Psoas muscle (tissue), 8 donors: Measurements from ENCODE around the gene TMEM135. TPM values are rescaled to one million over a fixed set of nuclear protein-coding genes. Genes with fewer than 3 reads are reported as not detected.

ENCODE experiments used
- ATAC-seq, 4 donors: fragments of 200-7000 bp; cut with Tn5 transposase; one replicate each; pipeline ENCODE4 v1.9.1; 2020; ENCODE audit warnings: moderate library complexity in 3 of 4, mild to moderate bottlenecking in 2 of 4
- DNase-seq, 2 donors: peaks; one replicate each; pipeline ENCODE4 v3.0.0-alpha.2; 2020
- H3K27ac ChIP-seq: fragments of 200-600 bp; one replicate; pipeline ENCODE4 v1.8.0; 2022
- H3K27me3 ChIP-seq, 3 donors: fragments of 200-600 bp in 1 of 3; one replicate each; pipeline versions ENCODE4 v1.6.1 to v1.8.0; 2013 to 2022; ENCODE audit warnings: low read length in 2 of 3, mild to moderate bottlenecking in 2 of 3, moderate library complexity in 1 of 3; ENCODE audit not compliant: insufficient read depth in 3 of 3
- H3K36me3 ChIP-seq, 2 donors: fragments of 200-600 bp in 1 of 2; one replicate each; pipeline versions ENCODE4 v1.6.1 to v1.8.0; 2013 to 2022; ENCODE audit warnings: low read depth in 1 of 2, mild to moderate bottlenecking in 1 of 2, moderate library complexity in 1 of 2; ENCODE audit not compliant: insufficient read depth in 1 of 2
- H3K4me1 ChIP-seq: fragments of 200-600 bp; one replicate; pipeline ENCODE4 v1.8.0; 2022
- H3K4me3 ChIP-seq: fragments of 200-600 bp; one replicate; pipeline ENCODE4 v1.8.0; 2022; ENCODE audit warnings: mild to moderate bottlenecking
- H3K9me3 ChIP-seq: fragments of 200-600 bp; one replicate; pipeline ENCODE4 v1.8.0; 2022
- WGBS, 3 donors: extraction: QIAGEN DNeasy Blood & Tissue Kit; methylation state at CpG; one replicate each; pipeline versions ENCODE4 v1.1.6 to v1.1.7; 2013; 5-methylcytosine and 5-hydroxymethylcytosine counted together
- intact Hi-C, 2 donors: fragments of 100-400 bp; cut with DNase I; formaldehyde crosslinking; loops; one replicate each; pipeline versions ENCODE4 v1.11.0 to v1.14.2; 2022
- polyA plus RNA-seq, 3 donors: library from polyadenylated mRNA; stranded (reverse); fragments of 200-250 nt; gene quantifications; one replicate each; pipeline ENCODE4 v1.2.3, GENCODE V29; 2013
- total RNA-seq, 4 donors: library from RNA; stranded (reverse); fragmentation: NEBNext Ultra II Directional in 2 of 4; extraction: Animal tissue kit (Norgen Biotek cat#: 25700) in 2 of 4; gene quantifications; one replicate each; pipeline versions ENCODE4 v1.2.1 to v1.2.4, GENCODE V29; 2021 to 2023
- TF ChIP-seq, protein P1 (sequence below): fragments of 200-600 bp; IDR thresholded peaks from one replicate; pipeline ENCODE4 v1.8.0; 2022; ENCODE audit warnings: antibody characterized with exemption
- donor health status: healthy with polysubstance abuse.
- donor health status: DM: no; HTN: no; CAD: no; lungs with moderate emphysema.
- donor health status: Bipolar disorder and iron deficiency.
- donor health status: healthy.
- donor health status: DM: yes; HTN: yes; CAD: no.
- donor health status: DM: no; HTN: no; CAD: no.
- donor health status: DM: no; HTN: no; CAD: no.
- donor health status: DM: yes; HTN: yes; CAD: no.

The TMEM135 gene
- total and polyA plus RNA-seq, 7 donors, result 4.1 to 26.6 (median 9.4) TPM

DNA sequence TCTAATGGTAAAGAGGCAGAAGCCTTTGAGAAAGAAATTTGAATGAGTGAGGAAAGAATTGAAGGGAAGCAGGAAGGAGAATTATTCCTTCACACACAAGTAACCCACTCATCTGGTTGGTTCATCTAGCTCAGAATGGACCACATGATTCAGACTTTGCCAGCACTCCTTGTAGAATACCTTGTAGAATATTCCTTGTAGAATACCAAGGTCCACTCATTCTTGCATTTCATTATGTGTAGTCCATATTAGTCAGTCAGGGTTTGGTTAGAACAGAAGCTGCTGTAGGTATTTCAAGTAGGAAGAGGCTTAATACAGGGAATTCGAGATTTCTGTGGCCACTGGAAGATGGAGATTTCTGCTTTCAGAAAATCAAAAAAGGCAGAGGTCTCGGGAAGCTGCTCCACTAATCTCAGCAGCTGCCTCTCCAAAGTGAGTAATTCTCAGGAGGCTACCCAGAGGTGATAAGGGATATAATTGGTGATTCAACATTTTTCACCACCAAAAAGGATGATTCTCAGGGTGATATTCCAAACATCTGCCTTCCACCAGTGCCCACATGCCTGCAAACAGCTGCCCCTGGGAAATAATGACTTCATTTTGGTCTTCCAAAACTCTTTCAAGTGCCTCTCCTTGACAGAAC, 329.1 kb downstream of the TMEM135 start:
- intact Hi-C loops, result no loop called here
- ATAC-seq (no peak), DNase-seq (no peak)
- H3K27me3 ChIP-seq, result no peaks in the 10 kb centered on the region
- WGBS, 3 donors, result 56 to 77% (median 62%) methylated on average over 2 of the region's 2 CpGs
- TF ChIP-seq, protein P1, sequence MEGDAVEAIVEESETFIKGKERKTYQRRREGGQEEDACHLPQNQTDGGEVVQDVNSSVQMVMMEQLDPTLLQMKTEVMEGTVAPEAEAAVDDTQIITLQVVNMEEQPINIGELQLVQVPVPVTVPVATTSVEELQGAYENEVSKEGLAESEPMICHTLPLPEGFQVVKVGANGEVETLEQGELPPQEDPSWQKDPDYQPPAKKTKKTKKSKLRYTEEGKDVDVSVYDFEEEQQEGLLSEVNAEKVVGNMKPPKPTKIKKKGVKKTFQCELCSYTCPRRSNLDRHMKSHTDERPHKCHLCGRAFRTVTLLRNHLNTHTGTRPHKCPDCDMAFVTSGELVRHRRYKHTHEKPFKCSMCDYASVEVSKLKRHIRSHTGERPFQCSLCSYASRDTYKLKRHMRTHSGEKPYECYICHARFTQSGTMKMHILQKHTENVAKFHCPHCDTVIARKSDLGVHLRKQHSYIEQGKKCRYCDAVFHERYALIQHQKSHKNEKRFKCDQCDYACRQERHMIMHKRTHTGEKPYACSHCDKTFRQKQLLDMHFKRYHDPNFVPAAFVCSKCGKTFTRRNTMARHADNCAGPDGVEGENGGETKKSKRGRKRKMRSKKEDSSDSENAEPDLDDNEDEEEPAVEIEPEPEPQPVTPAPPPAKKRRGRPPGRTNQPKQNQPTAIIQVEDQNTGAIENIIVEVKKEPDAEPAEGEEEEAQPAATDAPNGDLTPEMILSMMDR, result no peak
- no peaks in the 10 kb centered on the region for H3K9me3 ChIP-seq
- H3K27ac ChIP-seq, result no peak overlapping the region
- H3K4me3 ChIP-seq, result no peak overlapping the region
- H3K36me3 ChIP-seq, result no peaks in the 10 kb centered on the region
- H3K4me1 ChIP-seq, result no peaks in the 10 kb centered on the region

DNA sequence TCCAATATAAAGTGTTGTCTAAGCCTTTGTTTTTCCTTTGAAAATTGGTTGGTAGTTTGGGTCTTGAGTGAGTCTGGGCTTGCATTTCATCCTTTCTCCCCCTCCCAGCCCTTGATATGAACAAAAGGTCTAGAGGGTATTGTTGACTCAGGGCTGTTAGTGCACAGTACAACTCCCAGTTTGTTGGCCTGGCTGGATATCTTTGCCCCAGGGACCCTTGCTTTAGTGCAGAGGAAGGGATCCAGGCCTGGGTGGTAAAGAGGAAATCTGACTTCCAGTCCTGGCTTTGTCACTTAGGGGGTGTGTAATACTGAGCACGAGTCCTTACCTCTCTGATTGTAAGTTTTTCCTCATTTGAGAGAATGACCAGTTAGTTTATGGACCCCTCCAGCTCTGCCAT, 330.4 kb downstream of the TMEM135 start:
- intact Hi-C loops, result no loop called here
- 56 to 79% (median 78%) methylated on average over 1 of the region's 1 CpG for WGBS, 3 donors

DNA sequence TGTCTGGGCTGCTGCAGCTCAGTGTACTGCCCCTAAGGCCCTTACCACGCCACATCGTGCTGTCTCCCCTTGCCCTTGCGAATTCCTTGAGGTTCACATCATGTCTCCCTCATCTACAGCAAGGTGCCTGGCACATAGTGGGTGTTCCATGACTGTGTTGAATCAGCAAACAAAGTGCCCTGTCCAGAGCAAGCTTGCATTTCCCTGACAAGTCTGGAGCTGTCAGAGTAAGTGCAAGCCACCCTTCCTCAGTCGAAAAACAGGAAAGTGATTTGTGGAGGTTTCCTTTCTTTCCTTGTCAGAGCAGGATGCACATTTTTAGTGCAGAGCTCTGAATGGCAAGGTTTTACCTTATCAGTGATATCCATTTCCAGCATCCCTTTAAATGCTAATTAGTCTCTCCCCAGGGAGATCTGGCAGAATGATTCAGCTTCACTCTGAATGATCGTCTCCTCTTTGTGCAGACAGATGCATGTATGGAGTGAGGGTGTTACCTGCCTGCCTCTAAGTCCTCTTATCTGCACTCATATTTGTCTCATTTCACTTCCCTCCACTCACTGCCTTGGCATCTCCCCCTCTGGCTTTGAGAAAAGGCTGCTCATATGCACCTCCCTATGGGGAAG, 331.2 kb downstream of the TMEM135 start:
- no peaks in the 10 kb centered on the region for H3K9me3 ChIP-seq
- ATAC-seq (peak in 1 of 4 donors; percentile 35), DNase-seq (no peak)
- H3K36me3 ChIP-seq, result no peaks in the 10 kb centered on the region
- no peaks in the 10 kb centered on the region for H3K27me3 ChIP-seq
- H3K4me1 ChIP-seq, result no peaks in the 10 kb centered on the region
- TF ChIP-seq, protein P1, result no peak
- 62 to 69% (median 67%) methylated on average over 5 of the region's 5 CpGs for WGBS, 3 donors
- no peak overlapping the region for H3K4me3 ChIP-seq
- H3K27ac ChIP-seq, result no peak overlapping the region
- intact Hi-C loops, result no loop called here

More for the DNA sequence above, 330.4 kb downstream of the TMEM135 start:
- Histone ChIP-seq H3K4me1 (no peaks in the 10 kb centered on the region), H3K36me3 (no peaks in the 10 kb centered on the region), H3K27ac (no peak overlapping the region), H3K4me3 (no peak overlapping the region), H3K9me3 (no peaks in the 10 kb centered on the region), H3K27me3 (no peaks in the 10 kb centered on the region)
- TF ChIP-seq, protein P1, result no peak
- no peak for DNase-seq
- ATAC-seq, result no peak

DNA sequence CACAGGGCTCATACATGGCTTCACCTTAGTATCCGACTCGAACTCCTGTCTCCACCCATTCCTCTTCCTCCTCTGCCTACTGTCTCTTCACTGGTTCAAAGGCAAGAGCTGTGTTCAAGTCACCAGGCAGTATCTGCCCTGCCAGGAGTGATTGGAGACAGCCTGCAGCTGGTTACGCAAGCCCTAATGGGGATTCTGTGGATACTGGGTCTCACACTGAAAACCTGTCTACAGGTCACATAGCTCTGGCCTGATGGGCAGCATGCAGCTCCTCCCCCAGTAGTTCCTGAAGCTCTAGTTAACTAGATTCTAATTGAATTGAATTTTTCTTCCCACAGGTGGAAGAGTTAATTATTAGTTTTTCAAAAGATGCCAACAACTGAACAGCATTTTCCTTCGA, 332.2 kb downstream of the TMEM135 start:
- no peaks in the 10 kb centered on the region for H3K4me1 ChIP-seq
- TF ChIP-seq, protein P1, result no peak

More for the DNA sequence above, 332.2 kb downstream of the TMEM135 start:
- intact Hi-C loops, result no loop called here
- Histone ChIP-seq H3K27me3 (no peaks in the 10 kb centered on the region), H3K4me3 (no peak overlapping the region), H3K27ac (no peak overlapping the region), H3K9me3 (no peaks in the 10 kb centered on the region), H3K36me3 (no peaks in the 10 kb centered on the region)
- WGBS, 3 donors, result 77 to 85% (median 84%) methylated on average over 4 of the region's 4 CpGs
- no peak for ATAC-seq
- no peak for DNase-seq
